ENCODE measurements around the gene H1-8.

H1-8 gene

DNA sequence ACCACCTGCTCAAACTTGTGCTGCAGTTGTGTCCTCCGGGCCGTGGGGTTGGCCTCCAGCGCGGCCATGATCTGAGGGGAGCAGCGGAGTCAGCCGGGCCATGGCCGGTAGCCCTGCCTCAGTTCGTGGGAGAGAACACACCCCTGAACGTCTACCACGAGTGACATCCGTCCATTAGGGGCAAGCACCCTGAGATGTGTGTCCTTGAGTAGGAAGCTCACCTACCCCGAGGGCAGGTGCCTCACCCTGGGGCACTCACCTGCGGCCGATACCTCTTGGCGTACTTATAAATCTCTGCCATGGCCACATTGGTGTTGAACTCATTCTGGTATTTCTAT, 13.4 kb downstream of the H1-8 start:
- DNase-seq (ENCODE audit: low spot score): no peak

DNA sequence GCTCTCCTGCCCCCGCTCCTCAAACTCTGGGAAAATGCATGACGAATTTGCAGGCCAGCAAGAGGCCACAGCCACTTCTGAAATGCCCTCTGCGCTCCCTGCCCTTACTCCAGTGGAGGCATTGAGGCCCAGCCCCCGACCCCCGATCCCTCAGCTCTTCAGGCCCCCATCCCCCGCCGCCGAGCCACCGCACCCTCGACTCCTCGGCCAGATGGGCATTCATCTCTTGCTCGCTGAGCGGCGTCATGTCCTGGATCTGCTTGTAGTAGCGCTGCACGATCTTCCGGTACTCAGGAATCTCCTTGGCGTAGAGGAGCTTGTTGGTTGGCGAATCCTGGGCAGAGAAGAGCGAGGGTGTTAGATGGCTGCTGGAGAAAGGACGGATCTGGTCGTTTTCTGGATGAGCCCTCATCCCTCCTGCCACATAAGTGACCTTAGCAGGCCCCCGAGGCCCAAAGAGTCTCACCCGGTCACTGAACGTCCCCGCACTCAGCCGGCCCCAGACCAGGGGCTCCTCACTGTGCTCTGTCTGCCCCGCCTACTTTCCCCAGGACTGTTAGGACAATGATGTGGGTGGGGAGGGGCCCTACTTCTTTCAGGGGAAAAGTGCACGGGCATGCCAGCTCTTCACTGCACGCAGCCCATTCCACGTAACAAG, 14.0 kb downstream of the H1-8 start:
- no peak for DNase-seq (ENCODE audit: low spot score)

DNA sequence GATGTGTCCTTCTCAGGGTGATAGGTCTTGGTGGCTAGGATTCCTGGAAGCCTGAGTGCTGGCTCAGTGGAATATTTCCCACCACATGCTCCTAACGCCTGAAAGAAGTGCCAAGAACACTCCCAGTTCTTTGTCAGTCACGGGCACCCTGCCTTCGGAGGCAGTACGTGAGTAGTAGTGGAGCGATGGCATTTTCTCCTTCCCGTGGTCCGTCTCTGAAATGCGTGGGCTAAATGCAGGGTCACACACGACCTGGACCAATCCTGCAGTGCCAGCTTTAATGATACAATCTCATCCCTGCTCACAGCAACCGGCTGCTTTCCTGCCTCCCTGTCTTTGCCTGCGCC, 14.5 kb downstream of the H1-8 start:
- DNase-seq (ENCODE audit: low spot score): no peak

DNA sequence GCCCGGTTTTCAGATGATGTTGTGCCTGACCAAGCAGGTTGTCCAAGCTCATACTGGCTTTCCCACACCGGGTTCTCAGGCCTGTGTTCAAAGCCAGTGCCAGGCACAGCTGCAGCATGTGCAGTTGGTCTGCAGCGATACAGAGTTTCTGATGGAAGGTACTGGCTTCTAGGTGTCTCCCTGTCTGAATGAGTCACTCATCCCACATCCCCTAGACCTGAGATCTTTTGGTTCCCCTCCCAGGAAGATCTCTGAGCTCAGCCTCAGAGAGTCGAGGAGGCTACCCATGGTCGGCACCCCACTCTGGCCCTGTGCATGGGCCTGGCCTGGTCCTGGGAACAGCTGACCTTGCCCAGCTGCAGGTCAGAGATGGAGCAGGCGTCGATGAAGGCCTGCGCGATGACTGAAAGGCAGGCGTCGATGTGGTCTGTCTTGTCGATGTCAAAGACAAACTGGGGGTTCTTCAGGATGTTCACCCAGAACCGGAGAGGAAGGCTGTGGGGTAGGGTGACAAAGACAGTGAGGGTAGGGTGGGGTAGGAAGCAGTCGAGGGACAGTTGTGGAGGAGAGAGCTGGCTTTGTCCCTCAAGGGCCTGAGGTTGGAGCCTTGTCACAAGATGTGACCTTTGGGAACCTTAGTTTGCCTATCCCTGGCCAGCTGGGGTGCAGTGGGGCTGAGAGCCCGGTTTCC, 15.3 kb downstream of the H1-8 start:
- no peak for DNase-seq (ENCODE audit: low spot score)

DNA sequence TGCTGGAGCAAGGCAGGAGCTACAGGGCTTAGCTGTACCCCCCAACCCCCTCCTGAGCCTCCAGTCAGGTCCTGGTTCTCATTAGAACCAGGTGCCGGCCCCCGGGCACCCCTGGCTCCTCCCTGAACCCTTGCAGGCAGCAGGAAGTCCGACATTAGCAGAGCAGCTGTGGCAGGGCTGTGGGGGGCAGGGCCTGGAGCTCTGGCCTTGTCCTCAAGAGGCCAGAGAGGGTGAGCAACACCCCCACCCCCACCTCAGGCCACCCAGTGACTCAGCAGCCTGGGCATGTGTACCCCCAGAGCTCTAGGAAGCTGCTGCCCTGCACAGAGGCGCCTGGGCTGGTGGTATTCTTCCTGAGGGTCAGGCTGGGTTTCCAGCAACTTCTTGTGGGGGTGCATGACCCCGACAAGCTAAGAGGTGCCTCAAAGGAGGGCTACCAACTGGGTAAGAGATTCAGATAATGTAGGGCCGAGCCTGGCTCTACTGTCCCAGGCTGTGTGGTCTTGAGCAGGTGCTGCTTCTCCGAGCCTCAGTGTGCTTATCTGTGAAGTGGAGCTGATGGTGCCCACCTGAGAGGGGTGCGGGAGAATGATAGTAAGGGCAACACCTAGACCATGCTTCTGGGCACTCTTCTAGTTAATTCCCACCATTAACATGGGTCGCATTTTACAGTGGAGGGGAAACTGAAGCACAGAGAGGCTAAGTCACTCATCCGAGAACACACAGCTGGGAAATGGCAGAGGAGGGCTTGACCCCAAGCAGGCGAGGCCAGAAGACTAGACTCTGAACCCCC, 16.0 kb downstream of the H1-8 start:
- no peak for DNase-seq (ENCODE audit: low spot score)

DNA sequence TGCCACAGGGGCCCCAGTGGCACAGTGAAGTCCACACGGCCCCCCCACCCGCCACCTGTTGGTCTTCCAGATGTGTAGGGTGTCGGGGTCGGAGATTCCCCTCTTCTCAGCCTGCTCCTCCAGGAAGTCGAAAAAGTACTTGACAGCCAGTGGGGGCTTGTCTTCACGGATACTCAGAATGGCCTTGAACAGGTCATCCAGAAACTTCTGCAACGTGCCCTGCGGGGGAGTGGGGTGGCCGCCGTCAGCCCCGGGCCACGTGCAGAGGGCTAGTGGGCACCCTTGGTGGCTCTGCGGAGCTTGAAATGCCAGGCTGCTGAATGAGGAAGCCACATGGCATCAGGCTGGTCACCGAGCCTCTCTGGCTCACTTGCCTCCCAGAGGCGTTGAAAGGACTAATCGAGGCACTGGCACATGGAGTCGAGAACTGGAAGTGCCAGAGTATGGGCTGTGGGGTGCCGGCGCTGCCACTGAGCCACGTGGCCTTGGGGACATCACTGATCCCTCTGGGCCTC, 16.6 kb downstream of the H1-8 start:
- no peak for DNase-seq (ENCODE audit: low spot score)

DNA sequence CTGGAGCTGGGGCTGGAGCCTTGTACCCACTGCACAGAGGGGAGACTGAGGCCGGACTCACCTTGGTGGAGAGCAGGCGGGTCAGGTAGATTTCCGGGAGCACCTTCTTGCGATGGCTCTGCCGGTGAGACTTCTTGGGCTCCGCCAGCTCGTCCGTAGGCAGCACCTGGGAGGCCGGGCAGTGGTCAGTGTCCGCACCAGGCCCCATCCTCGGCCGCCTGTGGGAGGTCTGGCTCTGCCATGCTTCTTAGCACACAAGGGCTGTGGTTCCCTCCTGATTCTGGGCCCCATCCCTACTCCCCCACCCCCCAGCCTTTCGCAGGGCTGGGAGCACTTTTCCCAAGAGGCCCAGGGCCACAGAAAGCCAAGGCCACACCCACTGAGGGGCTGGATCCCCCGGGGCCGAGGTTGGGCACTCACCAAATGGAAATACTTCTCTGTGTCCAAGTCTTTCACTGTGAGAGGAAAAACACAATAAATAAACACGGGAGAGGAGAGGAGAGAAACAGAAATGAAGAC, 17.4 kb downstream of the H1-8 start:
- DNase-seq (ENCODE audit: low spot score): no peak

DNA sequence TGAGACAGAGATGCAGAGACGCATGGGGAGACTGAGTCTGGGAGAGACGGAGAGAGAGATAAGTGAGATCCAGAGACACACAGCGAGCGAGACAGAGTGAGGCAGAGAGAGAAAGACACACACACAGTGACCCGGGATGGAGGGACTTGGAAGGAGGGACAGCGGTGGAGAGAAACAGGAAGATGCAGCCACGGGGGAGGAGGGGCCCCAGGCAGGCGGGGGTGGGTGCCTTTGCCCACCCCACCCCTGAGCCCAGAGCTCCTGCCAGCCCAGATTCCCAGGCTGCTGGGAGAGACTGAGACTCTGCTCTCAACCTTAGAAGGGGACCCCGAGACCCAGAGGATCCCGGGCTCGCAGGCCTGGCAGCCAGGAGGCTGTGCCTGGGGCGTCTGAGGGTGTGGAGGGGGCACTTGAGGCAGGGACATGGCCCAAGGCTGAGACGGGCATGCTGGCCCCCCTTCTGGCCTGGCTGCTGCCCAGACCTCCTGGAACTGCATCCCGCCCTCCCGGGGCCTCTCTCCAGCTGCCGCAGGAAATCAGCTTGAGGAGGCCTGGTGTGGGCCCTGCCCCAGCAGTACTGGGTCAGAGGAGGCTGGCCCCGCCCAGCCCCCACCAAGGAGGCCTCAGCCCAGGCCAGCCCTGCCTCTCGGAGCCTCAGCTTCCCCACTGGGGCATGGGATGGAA, 18.1 kb downstream of the H1-8 start:
- DNase-seq (ENCODE audit: low spot score): no peak

DNA sequence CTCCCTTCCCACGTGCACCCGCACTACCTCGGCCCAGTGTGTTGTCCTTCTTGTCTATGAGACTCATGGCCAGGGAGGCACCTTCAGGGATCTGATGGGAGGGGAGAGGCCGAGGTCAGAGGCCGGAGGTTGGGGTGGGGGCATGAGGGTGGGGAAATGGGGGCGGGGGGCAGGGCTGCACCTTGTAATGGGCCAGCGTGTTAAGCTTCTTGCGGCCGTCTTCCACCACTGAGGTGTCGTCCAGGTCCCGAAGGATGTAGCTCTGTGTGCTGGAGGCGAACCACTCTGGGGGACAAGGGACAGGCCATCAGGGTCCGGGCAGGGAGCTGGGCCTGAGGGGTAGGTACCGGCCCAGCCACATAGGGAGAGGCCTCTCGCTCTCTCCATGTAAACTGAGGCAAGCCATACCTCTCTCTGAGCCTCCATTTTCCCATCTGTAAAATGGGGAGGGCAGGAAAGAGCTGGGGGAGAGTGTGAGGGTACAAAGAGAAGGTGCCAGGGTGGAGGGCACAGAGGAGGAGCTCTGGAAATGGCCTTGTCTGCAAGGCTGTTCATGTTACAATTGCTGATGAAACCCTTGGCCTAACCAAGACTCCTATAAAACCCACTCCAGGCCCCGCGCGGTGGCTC, 18.8 kb downstream of the H1-8 start:
- DNase-seq (ENCODE audit: low spot score): no peak

DNA sequence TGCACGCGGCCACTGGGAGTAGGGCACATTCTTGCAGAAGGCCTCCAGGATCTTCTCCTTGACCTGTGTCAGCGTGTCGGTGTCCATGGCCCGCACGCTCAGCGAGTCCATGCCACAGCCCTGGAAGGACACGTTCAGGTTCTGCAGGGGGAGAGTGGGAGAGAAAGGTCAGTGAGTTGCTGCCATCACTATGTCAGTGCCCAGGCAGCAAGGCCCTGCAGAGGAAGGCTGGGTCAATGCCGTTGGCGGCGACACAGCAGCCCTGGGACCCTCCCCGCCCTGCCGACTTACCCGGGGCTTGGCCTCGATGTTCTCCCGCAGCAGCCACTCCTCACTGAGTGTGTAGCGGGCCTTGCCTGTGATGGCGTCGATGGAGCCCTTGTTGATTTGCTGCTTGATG, 19.8 kb downstream of the H1-8 start:
- no peak for DNase-seq (ENCODE audit: low spot score)

DNA sequence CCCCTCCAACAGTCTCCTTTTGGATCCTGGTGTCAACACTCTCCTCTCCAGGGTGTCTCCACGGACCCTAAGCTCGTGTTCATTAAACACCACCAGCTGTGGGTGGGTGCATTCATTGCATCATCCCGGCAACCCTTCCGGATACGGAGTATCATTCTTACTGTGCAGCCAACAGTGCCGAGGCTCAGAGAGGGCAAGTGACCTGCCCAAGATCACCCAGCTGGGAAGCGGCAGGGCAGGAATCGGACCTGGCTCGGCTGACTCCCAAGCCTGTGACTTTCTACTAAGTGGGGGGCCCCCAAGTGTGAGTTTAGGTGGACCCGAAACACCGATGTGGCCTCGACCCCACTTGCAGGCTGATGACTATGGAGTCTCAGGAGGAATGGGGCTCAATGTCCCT, 20.4 kb downstream of the H1-8 start:
- DNase-seq (ENCODE audit: low spot score): no peak

DNA sequence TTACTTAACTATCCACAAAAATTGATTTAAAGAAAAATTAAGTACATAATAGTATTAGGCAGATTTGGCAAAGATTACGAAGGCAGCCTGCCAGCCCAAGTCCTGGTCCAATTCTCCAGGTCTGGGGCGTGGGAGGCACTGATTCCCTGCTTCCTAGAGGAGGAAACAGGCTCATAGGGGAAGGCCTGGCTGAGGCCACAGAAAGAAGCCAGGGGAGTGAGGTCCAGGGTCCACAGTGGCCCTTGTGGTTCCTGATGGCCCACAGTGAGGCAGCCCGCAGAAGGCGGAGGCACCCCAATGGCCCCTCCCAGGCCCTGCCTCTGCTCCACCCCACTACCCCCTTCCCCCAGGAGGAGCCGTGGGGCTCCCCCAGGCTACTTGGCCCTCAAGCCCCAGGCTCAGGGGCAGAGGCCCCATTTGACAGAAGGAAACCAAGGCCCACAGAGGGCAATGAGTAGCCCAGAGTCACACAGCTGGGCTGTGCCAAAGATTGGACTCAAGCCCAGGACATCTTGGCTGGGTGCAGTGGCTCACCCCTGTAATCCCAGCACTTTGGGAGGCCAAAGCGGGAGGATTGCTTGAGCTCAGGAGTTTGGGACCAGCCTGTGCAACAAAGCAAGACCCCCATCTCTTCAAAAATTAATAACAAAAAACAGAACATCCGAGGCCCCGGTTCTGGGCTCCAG, 21.0 kb downstream of the H1-8 start:
- DNase-seq (ENCODE audit: low spot score): no peak

DNA sequence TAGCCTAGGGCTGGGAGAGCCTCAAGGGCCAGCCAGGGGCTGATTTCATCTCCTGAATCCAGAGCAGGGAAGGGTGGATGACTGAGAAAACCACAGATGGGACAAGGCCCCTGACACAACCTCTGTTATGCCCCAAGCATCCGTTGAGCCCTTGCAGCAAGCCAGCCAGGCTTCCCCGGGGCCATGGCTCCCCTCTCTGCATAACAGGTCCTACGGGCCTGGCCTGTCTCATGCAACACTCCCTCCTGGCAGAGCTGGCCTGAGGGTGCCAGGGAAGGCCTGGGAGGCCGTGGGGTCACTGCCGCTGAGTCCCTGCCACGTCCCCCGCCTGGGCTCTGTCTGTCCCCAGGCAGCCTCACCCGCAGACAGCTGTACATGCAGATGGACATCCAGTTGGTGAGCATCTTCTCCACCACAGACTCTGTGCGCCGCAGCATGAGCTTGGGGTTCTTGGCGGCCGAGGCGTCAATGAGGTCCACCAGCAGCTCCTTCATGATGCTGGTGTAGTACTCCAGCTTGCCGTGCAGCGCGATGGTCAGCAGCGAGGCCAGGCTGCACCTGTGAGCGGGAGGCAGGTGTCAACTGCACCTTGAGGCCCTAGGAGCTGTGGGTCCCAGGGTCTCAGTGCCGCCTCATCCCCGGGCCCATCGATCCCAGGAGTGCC, 22.1 kb downstream of the H1-8 start:
- no peak for DNase-seq (ENCODE audit: low spot score)

DNA sequence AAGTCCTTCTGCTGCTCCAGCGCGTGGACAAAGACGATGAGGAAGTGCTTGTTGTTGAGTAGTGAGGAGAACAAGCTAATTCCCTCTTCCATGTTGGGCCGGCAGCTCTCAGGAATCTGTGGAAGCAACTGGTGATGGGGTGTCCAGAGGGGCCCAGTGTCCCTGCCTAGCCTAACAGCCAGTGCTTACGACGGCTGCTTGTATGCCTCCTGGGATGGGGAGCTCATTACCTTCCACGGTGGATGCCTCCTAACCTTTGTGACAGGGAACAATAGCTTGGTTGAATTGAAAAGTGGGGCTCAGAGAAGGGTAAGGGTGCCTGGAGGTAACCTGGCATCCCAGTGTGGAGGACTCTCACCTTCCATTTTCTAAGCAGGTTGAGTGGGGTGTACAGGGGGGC, 22.9 kb downstream of the H1-8 start:
- DNase-seq (ENCODE audit: low spot score): no peak

DNA sequence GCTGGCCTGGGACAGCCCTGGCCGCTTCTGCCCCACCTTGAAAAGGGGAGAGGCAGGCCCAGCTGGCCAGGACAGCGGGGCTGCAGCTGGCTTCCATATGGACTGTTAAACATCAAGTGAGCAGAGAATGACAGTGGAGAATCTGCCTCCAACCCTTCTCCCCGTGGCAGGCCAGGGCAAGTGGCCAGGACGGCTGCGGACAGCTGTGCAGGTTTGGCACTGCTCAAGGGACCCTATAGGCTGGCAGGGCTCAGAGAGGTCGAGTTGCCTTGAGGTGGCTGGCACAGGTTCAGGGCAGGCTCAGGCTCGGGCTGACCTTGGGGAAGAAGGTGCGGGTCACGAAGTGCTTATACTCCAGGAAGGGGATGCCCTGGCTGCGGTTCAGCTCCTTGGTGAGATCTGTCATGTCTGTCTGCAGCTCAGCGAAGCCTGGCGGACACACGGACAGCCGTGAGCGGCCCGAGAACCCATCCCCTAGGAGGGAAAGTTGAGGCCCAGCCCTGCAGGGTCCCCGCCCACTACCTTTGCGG, 24.3 kb downstream of the H1-8 start:
- no peak for DNase-seq (ENCODE audit: low spot score)

DNA sequence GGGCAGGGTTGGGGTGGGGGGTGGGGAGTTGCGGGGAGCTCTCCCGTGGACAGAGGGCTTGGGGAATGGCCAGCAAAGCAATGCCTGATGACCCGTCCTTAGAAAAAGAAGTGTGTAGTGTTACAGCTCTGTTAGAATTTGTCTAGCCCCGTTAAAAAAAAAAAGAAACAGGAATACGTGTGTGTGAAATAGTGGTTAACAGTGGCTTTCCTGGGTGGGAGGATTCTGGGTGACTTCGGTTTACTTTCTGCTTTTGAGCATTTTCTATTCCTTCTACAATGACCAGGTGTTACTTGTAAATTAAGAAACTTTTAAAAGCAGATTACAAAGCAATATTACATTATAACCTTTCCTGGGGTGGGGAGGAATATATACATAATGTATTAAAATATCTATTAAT, 25.0 kb downstream of the H1-8 start:
- no peak for DNase-seq (ENCODE audit: low spot score)

DNA sequence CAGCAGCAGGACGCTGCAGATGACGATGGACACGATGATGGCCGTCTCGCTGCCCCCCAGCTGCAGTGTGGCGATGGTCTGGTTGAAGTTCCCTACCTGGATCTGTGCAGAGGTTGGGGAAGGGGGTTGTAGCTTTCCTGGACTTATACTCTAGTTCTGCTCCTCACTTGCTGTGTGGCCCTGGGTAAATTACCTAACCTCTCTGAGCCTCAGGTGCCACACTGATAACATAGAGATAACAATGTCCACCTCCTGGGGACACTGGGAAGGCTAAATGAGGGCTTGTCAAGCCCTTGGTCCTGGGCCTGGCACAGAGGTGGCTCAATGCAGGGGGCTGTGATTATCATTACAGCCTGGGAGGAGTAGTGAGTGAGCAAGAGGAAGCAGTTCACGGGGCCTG, 26.9 kb downstream of the H1-8 start:
- no peak for DNase-seq (ENCODE audit: low spot score)

DNA sequence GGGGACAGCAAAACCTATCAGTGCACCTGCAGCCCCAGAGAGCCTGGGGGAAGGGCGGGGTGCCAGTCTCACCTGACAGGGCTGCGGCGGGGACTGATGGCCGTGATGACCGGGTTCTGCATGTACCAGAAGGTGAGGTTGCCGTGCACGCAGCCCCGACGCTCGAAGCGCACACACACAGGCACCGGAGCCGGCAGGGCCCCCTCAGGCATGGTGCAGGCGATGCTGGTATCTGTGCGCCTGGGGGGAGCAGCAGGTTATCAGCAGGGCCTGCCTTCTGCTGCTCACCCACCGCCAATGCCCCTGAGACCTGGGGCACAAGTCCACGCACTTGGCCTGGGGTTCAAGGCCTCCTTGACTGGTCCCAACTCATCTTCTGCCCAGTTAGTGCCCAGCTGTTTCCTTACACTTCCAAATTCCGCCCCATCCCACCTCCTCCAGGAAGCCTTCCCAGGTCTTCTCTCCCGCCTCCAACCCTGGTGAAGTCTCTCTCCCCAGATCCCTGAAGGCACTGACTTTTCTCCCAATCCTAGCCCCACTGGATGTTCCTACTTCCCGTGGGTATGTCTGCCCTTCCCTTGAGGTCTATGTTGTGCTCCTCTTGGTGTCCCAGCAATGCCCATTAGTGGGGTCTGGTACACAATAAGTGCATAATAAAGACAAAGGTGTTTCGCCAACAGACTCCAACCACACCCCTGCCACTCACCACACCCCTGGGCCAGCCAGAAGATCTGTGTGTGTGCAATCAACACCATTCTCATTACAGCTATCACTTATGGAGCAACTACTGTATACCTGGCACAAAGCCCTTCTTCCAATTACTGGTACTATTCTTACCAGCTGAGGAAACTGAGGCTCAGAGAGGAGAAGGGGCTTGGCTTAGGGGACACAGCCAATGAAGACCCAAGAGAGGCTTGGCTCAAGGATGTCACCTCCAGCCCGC, 28.9 kb downstream of the H1-8 start:
- no peak for DNase-seq (ENCODE audit: low spot score)

DNA sequence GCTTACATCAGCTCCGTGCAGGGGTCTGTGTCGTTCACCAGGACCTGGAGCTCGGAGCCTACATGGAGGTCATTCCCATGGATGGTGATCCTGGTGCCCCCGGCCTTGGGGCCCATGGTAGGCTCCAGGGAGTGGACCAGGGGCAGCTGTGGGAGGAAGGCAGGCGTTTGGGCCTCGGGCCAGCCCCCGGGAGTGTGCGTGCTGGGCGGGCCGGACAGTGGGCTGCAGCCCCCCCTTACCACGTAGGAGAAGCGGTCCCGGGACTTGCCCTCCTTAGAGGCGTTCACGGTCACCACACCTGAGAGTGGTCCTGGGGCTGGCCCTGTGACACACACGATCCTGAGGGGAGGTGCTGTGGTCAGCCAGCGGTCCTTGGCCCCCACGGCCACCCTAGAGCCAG, 29.6 kb downstream of the H1-8 start:
- no peak for DNase-seq (ENCODE audit: low spot score)

DNA sequence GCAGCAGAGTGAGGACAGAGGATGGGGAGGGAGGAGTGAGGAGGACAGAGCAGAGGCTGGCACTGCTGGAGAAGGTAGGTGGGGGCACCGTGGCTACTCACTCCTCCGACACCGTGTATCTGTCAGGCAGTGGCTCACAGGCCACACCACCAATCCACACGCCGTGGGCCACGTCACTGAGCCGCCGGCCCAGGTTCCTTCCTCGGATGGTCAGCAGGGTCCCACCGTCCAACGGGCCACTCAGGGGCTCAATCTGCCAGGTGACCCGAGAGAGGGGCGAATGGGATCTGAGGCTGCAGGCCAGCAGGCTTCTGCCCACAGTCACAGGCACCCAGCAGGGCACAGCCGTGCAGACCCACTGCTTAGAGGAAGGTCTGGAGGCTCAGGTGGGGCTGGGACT, 30.5 kb downstream of the H1-8 start:
- no peak for DNase-seq (ENCODE audit: low spot score)
